Right lobe of liver (tissue), 4 donors: ENCODE measurements around the gene TBC1D8.

ENCODE experiments used
- CTCF ChIP-seq, 4 donors: fragments of 200-600 bp in 3 of 4; fragments of 450-650 bp in 1 of 4; IDR thresholded peaks; one replicate each; pipeline versions ENCODE4 v1.5.1 to v1.8.0; 2016 to 2022; ENCODE audit warnings: antibody characterized with exemption in 4 of 4, mild to moderate bottlenecking in 2 of 4
- POLR2A ChIP-seq: fragments of 450-650 bp; IDR thresholded peaks from one replicate; pipeline ENCODE4 v1.6.1; 2017; ENCODE audit warnings: antibody characterized with exemption, mild to moderate bottlenecking
- donor health status: DM: no; HTN: no; CAD: no.
- donor health status: DM: no; HTN: no; CAD: no.
- donor health status: DM: no; HTN: yes; CAD: no.

- TF ChIP-seq CTCF (IDR thresholded peaks at IDR 0.05) (no peak), POLR2A (no peak)
Observed at GRCh38 chr2:101130081-101130480, 21.1 kb downstream of the TBC1D8 start.
